Coronary artery (tissue), 2 donors: ENCODE data around the gene GZMM.

ENCODE experiments used
- DNase-seq: peaks from one replicate; pipeline ENCODE4 v3.0.0-alpha.2; 2017; ENCODE audit warnings: low spot score
- H3K27ac ChIP-seq, 2 donors: fragments of 200-600 bp; sonication (generic); one replicate each; pipeline ENCODE4 v1.5.1; 2016 to 2019
- H3K4me3 ChIP-seq: fragments of 200-600 bp; sonication (generic); 2 replicates; pipeline ENCODE4 v1.5.1; 2016; ENCODE audit warnings: mild to moderate bottlenecking, moderate library complexity
- CTCF ChIP-seq: fragments of 200-600 bp; sonication (generic); IDR thresholded peaks from one replicate; pipeline ENCODE4 v1.5.1; 2019; ENCODE audit warnings: antibody characterized with exemption

GZMM gene

GRCh38 chr19:570251-570686, 26.4 kb downstream of the GZMM start:
- no peak for TF ChIP-seq CTCF
- Histone ChIP-seq H3K4me3 (no peak overlapping the region), H3K27ac (no peak overlapping the region)
- DNase-seq: no peak

GRCh38 chr19:570937-571565, 27.2 kb downstream of the GZMM start:
- Histone ChIP-seq H3K4me3 (peak overlapping the region; percentile 83), H3K27ac (peak overlapping the region in 1 of 2 donors; percentile 82)
- no peak for TF ChIP-seq CTCF
- no peak for DNase-seq

- Histone ChIP-seq H3K27ac (peak overlapping the region; percentile 54 to 82), H3K4me3 (peak overlapping the region; percentile 83)
- no peak for DNase-seq
- no peak for TF ChIP-seq CTCF
These were observed 27.7 kb downstream of the GZMM start for GRCh38 chr19:571566-571974.

- peak within 1 kb of the TSS; percentile 83 for H3K4me3 ChIP-seq
- peak; percentile 98 for DNase-seq
- no peak for TF ChIP-seq CTCF
- peak within 1 kb of the TSS; percentile 82 to 84 for H3K27ac ChIP-seq
These were observed 28.4 kb downstream of the GZMM start, which contains the start of gene BSG for GRCh38 chr19:572140-572742. BSG (plus strand) TSS chr19:572596; CDS start chr19:572635, 39 bp downstream.

- Histone ChIP-seq H3K27ac (peak overlapping the region; percentile 82 to 84), H3K4me3 (peak overlapping the region; percentile 83)
- no peak for DNase-seq
- no peak for TF ChIP-seq CTCF
These were observed 29.1 kb downstream of the GZMM start for GRCh38 chr19:572743-573518.

- H3K4me3 ChIP-seq: peak overlapping the region; percentile 83
- no peak for DNase-seq
- no peak overlapping the region for H3K27ac ChIP-seq
- TF ChIP-seq CTCF: no peak
These were observed 29.6 kb downstream of the GZMM start for GRCh38 chr19:573519-573825.
